NCI-H146 treated with DMSO at 0.1 percent for 48 hours (cell line): ENCODE results near the gene CD37.

ENCODE experiments used
- DNase-seq: peaks from one replicate; lab custom pipeline; 2025; ENCODE audit not compliant: unreplicated experiment; lab: John Stamatoyannopoulos, UW

The CD37 gene

GRCh38 chr19:49344505-49345423 is 9.6 kb downstream of the CD37 start:
- DNase-seq: no peak

GRCh38 chr19:49347191-49347590 is 12.0 kb downstream of the CD37 start:
- DNase-seq: no peak

GRCh38 chr19:49347835-49348234 is 12.6 kb downstream of the CD37 start:
- no peak for DNase-seq

GRCh38 chr19:49348305-49349189 is 13.3 kb downstream of the CD37 start:
- no peak for DNase-seq

- no peak for DNase-seq
These were observed 14.4 kb downstream of the CD37 start for GRCh38 chr19:49349567-49349966.

GRCh38 chr19:49355909-49356353 is 20.7 kb downstream of the CD37 start:
- DNase-seq: no peak

GRCh38 chr19:49356382-49356781 is 21.2 kb downstream of the CD37 start:
- no peak for DNase-seq

GRCh38 chr19:49357186-49357585 is 22.0 kb downstream of the CD37 start:
- DNase-seq: no peak

GRCh38 chr19:49359851-49360820 is 24.9 kb downstream of the CD37 start:
- DNase-seq: no peak

GRCh38 chr19:49361438-49362047 is 26.3 kb downstream of the CD37 start:
- no peak for DNase-seq

GRCh38 chr19:49362048-49362928 is 27.1 kb downstream of the CD37 start, which contains the start of gene TEAD2:
TEAD2 (minus strand) TSS chr19:49362416; CDS start chr19:49360075, 2,341 bp downstream.
- no peak for DNase-seq

- no peak for DNase-seq
These were observed 27.7 kb downstream of the CD37 start for GRCh38 chr19:49362929-49363267.

- DNase-seq: no peak
These were observed 28.3 kb downstream of the CD37 start, which contains the start of gene DKKL1 for GRCh38 chr19:49363268-49364082. DKKL1 (plus strand) TSS chr19:49363877; CDS start chr19:49363999, 122 bp downstream.

GRCh38 chr19:49364083-49364737 is 29.0 kb downstream of the CD37 start:
- DNase-seq: no peak

- DNase-seq: no peak
These were observed 30.9 kb downstream of the CD37 start for GRCh38 chr19:49366110-49366509.

- DNase-seq: no peak
These were observed 33.6 kb downstream of the CD37 start for GRCh38 chr19:49368711-49369358.

- DNase-seq: no peak
These were observed 36.0 kb downstream of the CD37 start for GRCh38 chr19:49371184-49371583.
